NCI-H748 (cell line): ENCODE data around the gene LLPH.

ENCODE experiments used
- DNase-seq: peaks from one replicate; lab custom pipeline; 2025; ENCODE audit not compliant: unreplicated experiment; lab: John Stamatoyannopoulos, UW

Gene LLPH

DNA sequence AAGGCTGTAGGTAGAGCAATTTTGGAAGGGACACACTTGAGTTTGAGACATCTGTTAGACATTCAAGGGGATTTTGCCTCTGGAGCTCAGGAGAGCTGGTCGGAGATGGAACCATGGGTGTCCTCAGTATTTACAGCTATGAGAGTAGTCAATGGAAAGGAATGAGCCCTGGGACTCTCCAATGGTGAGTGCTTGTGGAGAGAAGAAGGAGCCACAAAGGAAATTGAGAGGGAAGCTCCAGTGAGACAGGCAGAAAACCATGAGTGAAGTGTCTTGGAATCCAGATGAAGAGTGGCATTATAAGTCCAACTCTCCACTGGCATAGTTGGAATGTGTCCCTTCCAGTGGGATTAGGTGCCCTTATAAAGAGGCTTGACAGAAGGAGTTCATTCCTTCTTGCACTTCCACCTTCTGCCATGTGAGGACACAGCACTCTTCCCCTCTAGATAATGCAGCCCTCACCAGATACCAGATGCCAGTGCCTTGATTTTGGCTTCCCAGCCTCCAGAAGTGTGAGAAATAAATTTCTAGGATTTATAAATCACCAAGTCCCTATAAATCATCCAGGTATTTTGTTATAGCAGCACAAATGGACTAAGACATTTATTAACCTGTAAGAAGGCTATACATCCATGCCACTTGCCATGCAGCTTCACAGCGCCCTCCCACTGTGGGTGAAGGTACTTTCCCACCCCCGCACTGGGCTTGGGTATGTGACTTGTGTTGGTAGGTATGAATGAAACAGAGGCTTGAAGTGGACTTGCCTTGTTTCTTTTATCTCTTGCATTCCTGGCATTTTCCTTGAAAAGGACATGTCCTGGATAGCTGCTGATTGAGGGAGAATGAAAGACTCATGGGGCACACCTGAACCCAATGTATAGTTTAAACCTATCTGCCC is 27.3 kb downstream of the LLPH start:
- no peak for DNase-seq

GRCh38 chr12:66092559-66093269 is 37.8 kb downstream of the LLPH start:
- no peak for DNase-seq

GRCh38 chr12:66090157-66090556 is 40.4 kb downstream of the LLPH start:
- no peak for DNase-seq

- DNase-seq = peak; percentile 38
These were observed 43.1 kb downstream of the LLPH start for GRCh38 chr12:66087365-66087943.

- DNase-seq = no peak
These were observed 44.6 kb downstream of the LLPH start for GRCh38 chr12:66085998-66086397.

GRCh38 chr12:66085213-66085612 is 45.3 kb downstream of the LLPH start:
- DNase-seq = no peak

- DNase-seq = no peak
These were observed 46.8 kb downstream of the LLPH start for GRCh38 chr12:66083766-66084165.

- DNase-seq = no peak
These were observed 47.8 kb downstream of the LLPH start for GRCh38 chr12:66082744-66083143.

- no peak for DNase-seq
These were observed 49.8 kb downstream of the LLPH start for GRCh38 chr12:66080791-66081190.

DNA sequence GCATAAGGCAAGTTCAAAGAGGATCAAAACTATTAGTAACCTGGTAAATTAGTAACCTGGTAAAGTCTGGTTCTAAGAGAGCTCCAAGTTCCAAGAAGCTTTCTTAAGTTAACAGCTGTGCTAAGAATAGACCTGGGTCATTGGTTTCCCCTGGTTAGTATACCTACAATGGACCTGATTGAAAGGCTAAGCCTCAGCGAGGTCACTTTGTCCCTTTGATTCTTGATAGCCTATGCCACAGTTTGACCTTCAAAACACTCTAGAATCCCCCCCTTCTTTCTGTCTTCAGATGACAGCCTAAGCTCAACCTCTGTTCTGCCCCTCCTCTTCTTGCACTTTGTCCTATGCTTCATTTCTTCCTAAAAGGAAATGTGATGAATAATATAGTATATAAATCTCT is 53.0 kb downstream of the LLPH start:
- DNase-seq = no peak

- DNase-seq = no peak
These were observed 56.0 kb downstream of the LLPH start for GRCh38 chr12:66074561-66074960.

- no peak for DNase-seq
These were observed 58.0 kb downstream of the LLPH start for GRCh38 chr12:66072566-66072965.

DNA sequence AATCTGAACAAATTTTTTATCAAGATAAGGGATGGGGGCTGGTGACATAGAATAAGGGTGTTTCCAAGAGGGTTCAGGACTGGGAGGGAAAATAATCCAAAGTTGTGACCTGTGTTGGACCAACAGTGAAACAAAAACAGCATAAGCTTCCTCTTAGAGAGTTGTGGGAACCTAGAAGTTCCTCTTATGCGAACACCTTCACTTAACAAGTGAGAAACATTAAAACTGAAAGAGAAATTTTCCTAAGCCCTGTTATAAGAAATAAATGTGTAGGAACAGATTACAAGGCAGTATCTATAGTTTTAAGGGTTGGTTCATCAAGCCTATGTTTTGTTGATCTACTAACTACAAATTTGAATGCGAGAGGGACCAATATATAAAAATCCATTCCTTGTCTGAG is 58.4 kb downstream of the LLPH start:
- no peak for DNase-seq

DNA sequence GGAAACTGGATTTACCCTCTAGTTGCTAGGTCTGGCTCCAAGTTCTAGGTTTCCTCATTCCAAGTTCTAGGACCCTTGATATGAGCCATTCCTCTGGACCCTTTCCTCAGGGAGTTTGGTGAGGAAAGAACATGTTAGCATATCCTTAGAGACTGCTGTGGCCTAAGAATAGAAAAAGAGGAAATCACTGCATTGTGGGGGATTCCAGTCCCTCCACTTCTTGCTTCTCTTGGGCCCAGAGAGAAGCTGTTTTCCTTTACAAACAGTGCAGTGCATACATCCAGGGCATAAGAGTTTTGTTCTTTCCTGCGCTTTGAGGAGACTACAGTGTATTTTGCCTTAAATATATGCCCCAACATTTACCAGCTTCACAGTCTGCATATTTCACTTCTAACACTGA is 59.0 kb downstream of the LLPH start:
- DNase-seq = no peak

DNA sequence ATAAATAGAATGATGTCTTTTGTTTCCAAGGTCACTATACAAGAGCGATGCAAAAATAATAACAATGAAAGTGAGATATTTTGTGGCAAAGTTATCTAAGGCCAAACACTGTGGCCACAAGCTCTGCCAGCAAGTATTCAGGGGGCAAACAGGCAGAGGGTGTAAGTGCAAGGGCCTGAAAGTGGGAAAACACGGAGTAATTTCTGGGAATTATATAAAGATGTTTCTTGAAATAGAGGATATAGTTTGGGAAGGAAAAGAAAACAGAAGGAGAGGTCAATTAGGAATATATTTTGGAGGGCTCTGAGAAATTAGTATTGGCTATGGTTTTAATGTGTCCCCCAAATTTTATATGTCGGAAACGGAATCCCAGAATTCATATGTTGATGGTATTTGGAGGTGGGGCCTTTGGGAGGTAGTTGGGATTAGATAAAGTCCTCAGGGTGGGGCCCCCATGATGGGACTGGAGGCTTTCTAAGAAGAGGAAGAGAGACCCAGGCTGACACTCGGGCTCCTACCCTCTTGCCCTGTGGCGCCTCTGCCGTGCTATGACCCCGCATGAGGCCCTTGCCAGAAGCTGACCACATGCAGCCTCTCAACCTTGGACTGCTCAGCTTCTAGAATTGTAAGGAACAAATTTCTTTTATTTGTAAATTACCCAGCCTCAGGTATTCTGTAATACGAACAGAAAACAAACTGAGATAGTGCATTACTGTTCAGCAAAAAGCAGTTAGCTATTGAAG is 60.0 kb downstream of the LLPH start:
- no peak for DNase-seq

DNA sequence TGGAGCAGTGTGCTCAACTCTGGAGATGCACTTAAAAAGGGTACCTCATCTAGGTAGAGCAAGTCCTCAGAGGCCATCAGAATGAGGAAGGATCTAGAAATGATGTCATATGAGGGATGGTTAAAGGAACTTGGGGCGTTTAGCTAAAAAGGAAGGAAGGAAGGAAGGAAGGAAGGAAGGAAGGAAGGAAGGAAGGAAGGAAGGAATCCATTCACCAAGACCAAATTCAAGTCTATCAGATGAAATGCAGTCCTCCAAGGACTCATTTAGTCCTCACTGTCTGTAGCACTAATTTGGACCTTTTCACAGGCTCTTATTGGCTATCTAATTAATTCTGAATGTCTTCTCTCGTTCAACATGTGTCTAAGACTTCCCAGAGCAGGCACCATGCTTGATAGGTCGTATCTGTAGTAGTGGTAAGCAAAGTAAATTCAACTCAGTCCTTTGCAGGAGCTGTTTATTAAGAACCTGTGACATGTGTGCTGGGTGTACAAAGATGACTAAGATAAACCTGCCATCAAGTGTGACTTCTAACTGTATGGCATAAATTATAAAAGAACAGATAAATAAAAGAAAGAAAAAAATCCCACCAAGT is 63.5 kb downstream of the LLPH start:
- no peak for DNase-seq
